Peyer's patch (tissue), 4 donors: ENCODE results near the gene CDH4.

Experiments used
- CTCF ChIP-seq, 6 experiments: fragments of 450-650 bp in 4 of 6; fragments of 200-600 bp in 2 of 6; sonication (generic) in 1 of 6; IDR thresholded peaks; one replicate each; pipeline ENCODE4 v1.5.1; 2017 to 2019; ENCODE audit warnings: antibody characterized with exemption in 6 of 6, mild to moderate bottlenecking in 3 of 6, moderate library complexity in 1 of 6
- POLR2A ChIP-seq, 2 donors: fragments of 450-650 bp; IDR thresholded peaks; one replicate each; pipeline ENCODE4 v1.5.1; 2017; ENCODE audit warnings: antibody characterized with exemption in 2 of 2, mild to moderate bottlenecking in 2 of 2, moderate library complexity in 2 of 2

GRCh38 chr20:61646453-61646852 is 394.4 kb downstream of the CDH4 start:
- no peak for TF ChIP-seq CTCF (IDR thresholded peaks at IDR 0.05)
- no peak for TF ChIP-seq POLR2A (IDR thresholded peaks at IDR 0.05)
